Stimulated activated CD8-positive, alpha-beta memory T cell treated with anti-CD3 and anti-CD28 coated beads, Interleukin-4, amount 100 ng/mL, for 4 hours (primary cell): ENCODE results near the gene ENHO.

Experiments used
- DNase-seq, 2 donors: peaks; one replicate each; pipeline ENCODE4 v3.0.0-alpha.2; 2020; ENCODE audit warnings: low read depth in 2 of 2, low spot score in 1 of 2

ENHO gene

DNA sequence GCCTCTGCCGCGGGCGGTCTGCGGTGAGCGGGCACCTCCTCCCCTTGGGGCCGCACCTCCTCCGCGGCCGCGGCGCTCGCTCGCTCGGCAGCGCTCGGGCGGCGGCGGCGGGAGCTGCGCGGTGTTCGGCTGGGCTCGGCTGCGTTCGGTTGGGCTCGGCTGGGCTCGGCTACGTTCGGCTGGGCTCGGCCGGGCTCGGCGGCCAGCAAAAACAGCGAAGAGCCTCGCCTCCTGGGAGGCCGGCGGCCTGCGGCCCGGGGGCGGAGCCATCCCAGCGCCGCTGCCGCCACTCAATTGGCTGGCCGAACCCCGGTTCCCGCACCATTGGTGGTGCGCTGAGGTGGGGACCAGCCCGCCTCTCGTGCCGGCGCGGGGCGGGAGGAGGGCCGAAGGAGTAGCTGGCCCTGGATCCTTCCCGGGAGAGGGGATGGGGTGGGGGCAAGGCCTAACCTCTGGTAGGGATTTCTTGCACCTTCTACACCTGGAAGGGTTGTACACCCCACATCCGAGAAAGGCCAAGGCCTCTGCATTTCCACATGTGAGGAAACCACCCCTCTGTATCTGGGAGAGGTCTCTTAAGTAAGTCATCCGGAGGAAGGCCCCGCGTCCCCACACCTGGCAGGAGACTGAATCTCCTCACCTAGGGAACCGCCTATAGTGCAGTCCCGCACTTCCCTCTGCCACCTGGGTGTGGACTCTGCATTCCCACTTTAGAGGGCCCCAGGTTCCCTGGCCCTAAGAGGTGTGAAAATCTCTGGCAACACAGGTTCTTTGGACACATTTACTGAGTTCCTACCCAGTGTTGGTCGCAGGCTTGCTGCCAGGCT is at the start of gene ENHO:
Gene ENHO, minus strand, starts transcription at position 20 of the 827 bp plus-strand sequence. CDS start 1,295 bp downstream, outside the sequence.
- DNase-seq = peak; percentile 61 to 74

GRCh38 chr9:34572092-34572491 is 49.3 kb upstream of the ENHO start:
- DNase-seq = no peak

DNA sequence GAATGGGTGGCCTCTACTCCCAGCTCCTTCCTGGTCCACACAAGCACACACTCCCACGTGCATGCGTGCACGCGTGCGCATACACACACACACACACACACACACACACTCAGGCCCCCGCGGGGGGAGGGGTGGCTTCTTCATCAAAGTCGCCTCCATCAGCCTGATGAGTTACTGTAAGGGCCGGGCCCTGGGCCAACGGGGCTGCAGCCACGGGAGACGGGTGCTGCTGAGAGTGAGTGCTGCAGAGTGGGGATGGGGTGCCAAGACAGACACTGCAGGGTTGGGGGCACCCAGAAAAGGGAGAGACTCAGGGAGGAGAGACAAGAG is 48.7 kb upstream of the ENHO start:
- no peak for DNase-seq

- DNase-seq = no peak
Observed at GRCh38 chr9:34570809-34571480, 48.2 kb upstream of the ENHO start.

GRCh38 chr9:34570376-34570775 is 47.6 kb upstream of the ENHO start:
- no peak for DNase-seq

DNA sequence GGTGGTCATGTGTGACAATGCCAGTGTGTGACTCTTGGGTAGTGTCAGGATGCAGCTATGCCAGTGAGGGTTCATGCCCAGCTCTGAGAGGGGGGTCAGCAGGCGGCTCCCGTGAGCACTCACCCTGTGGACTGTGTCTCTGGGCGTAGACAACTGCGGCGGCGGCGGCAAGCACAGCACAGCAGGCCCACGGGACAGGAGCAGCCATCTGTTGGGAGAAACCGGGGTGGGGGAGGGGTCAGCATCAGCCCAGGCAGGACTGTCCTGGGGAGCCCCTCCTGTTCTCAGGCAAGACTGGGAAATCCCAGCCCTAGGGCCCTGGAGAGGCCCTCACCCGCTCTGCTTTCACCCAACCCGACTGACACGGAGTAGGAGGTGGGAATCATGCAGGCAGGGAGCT is 46.0 kb upstream of the ENHO start:
- DNase-seq = no peak

DNA sequence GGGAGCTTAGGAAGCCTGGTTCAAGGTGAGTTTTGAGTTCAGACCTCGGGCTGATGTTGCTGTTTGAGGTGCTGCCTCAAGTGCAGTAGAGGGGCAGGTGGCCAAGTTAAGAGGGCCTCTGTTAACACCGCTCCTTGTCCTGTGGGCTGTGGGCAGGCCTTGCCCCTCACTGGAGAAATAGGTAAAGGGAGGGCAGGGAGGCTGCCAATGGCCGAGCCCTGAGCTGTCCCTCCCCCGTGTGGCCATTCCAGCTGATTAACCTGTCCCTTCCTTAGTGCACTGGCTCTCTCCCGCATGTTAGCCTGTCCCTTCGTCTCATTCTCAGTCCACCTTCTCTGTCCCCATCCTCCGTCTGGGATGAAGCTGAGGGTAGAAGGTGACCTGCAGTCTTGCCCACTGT is 45.3 kb upstream of the ENHO start:
- DNase-seq = no peak

DNA sequence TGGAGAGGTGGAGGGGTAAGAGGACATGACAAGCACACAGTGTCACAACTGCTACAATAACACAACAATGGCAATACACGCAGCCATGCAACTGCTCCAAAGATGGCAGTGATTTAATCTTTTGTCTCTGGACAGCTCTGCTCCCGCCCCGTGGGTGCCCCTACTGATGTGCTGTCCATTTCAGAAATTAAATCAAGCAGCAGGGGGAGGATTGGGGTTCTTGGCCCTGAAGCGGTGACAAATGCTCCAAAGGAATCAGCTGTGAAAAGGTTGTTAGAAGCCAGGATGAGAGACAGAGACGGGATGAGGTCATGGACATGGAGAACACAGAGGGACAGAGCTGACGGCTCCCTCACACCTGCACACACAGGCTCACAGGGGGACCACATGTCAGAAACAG is 44.2 kb upstream of the ENHO start:
- DNase-seq = no peak

DNA sequence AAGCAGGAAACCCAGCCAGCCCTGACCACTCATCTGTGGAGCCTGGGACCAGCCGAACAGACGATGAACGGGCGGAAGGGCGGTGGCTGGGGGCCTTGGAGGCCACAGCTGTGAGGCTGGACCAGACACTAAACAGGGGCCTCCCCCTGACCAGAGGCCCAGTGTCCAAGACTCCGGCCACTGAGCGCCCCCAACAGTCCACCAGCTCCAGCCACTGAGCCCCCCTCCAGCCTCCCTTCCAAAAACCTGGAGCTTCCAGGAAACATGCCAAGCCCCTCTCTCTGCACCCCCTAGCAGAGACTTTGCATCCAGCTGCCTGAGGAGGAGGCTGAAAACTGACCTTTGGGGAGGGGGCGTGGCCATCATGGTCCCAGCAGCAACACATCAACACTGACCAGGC is 43.5 kb upstream of the ENHO start:
- DNase-seq = no peak

GRCh38 chr9:34565856-34566255 is 43.1 kb upstream of the ENHO start:
- no peak for DNase-seq

DNA sequence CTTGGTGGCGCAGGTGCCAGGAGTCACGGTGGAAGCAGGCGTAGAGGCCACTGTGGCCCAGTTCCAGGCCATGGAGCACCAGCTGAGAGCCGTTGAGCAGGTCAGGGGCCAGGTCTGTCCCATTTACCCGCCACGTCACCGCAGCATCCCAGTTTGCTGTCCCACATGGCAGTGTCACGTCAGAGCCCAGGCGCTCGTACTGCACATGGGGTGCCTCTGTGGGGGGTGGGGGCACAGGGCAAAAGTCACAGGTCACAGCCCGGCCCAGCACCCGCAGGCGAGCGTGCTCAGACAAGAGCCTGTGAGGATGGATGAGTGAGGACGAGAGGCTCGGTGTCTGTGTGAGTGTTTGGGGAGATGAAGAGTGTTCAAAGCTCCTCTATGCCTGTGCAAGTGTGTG is 41.8 kb upstream of the ENHO start:
- no peak for DNase-seq

DNA sequence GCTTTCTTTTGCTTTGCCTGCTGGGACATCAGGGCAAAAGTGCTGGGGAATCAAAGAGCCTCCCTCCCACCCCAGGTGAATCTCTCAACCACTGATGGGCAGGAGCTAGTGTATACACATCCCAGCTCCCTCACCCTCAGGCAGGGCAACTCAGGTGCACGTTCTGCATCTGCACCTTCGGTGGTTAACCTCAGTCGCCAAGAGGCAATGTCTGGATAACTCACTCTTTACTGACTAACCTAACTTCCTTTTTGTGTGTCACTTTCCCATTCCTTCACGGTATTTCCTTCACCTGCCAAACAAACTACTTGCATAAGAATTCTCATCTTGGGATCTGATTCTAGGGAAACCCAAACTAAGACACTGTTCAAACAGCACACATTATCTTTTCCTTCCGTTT is 40.5 kb upstream of the ENHO start:
- no peak for DNase-seq

DNA sequence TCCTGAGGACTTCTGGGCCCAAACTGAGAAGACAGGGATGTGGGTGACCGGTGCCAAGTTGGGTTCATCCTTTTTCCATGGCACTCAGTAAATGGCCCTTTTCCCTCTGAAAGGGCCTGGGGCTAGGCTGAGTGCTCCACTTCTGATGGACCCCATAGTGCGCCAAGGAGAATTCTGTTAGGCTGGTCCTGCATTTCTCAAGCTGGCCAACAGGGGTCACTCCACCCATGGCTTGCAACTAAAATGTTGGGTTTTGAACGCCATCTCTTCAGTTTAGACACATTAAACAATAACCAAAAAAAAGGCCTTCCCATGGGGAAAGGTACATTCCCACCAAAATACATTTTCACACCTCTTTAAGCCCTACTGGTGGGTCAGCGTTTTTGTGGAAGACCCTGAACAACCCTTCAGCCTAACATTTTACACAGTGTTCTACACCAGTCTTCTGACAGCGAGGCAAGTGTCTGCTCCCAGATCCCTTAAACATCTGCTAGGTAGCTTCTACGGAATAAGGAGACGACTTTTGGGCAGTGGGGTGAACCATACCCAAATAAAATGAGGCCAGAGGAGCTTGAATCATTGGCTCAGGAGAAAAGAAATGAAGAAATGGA is 39.5 kb upstream of the ENHO start:
- no peak for DNase-seq

DNA sequence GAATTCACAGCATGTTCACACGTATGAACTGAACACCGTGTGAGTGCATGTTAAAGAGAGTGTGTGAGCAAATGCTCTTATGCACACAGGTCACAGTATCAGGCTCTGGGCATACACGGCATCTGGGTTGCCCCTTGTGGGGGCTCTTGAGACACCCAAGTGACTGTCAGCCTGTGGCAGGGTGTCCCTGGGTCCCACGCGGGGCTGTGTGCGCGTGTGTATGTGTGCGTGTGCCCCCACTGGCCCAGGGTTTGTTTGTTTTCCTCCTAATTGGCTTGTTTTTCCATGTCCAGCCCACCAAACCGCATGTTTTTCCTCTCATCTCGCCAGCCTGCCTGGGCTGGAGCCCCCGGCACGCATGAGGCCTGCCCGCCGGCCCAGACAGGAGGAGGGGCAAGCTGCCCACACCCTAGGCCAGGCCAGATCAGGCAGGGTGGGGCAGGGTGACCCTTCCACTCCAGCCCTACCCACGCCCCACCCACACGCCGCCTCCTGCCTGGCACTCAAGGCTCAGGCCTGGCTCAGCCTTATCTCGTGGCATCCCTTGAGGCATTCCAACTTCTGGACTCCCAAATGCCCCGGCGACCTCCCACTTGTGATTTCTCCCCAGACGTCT is 37.9 kb upstream of the ENHO start:
- DNase-seq = no peak

GRCh38 chr9:34559624-34560455 is 37.0 kb upstream of the ENHO start:
- no peak for DNase-seq

DNA sequence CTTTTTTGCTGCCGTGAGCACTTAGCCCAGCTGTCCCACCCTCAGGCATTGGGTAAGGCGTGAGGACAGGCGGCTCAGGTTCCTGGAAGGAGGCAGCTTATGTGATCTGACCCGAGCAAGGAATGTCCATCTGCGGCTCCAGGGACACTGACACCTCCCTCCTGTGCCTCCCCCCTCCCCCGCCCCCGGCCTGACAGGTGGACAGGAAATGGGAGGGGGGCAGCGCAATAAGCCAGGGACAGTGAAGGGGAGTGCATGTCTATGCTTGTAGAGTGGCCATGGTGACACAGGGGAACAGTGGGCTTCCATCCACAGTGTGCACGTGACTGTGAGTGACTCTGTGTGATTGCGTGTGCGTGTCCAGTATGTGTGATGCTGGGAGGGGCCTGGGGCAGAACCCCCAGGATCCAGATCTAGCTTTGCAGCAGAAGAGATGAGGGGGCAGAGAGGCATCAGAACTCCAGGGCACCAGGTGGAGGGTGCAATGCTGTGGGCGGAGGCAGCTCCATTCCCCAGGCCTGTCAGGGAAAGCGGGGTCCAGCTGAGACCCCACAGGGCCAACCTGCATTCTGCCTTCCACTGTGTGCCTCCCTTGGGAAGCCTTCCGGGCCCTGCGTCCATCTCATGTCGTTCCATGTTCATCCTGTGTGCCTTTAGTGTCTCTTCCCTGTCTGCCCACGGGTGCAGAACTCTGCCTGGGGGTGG is 36.3 kb upstream of the ENHO start:
- no peak for DNase-seq

DNA sequence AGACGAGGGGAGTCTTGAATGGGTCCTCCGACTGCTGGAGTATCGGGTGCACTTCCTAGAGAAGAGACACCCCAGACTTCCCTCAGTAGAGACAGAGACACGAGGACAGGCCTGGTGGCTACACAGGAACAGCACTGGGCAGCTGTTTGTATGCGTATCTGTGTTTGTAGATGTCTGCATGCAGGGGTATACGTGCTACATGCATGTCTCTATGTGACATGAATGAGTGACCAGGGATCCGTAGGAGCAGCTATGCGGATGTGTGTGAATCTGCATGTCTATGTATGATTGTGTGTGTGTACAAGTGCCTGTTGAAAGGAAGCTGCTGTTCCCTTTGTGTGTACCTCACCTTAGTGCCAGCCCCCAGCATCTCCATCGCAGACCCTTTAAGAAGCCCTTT is 35.6 kb upstream of the ENHO start:
- DNase-seq = no peak

- no peak for DNase-seq
Observed at GRCh38 chr9:34557426-34558321, 34.9 kb upstream of the ENHO start.

- DNase-seq = no peak
Observed at GRCh38 chr9:34556949-34557348, 34.2 kb upstream of the ENHO start.
